Measurements from ENCODE around the gene TRAPPC1. TPM values are rescaled to one million over a fixed set of nuclear protein-coding genes. Genes with fewer than 3 reads are reported as not detected.

Gene TRAPPC1
- polyA plus RNA-seq, 1 of the 3 experiments (the other 2 are of a cell fraction) = 555 TPM

GRCh38 chr17:7961421-7961820, 29.7 kb upstream of the TRAPPC1 start:
- TF ChIP-seq MAX (IDR thresholded peaks at IDR 0.05; ENCODE audit: low read depth) (no peak), SMC3 (IDR thresholded peaks at IDR 0.05; ENCODE audit: low read depth, low read length) (no peak), RXRA (IDR thresholded peaks at IDR 0.05; ENCODE audit: borderline replicate concordance, low read depth) (no peak), TEAD4 (IDR thresholded peaks at IDR 0.05; ENCODE audit: borderline replicate concordance, insufficient read depth) (no peak)
- POLR2A ChIA-PET = no interaction called here
- Histone ChIP-seq H3K9me3 (no peaks in the 10 kb centered on the region), H3K9me2 (no peaks in the 10 kb centered on the region), H3K4me3 (ENCODE audit: low read depth in 2 of 2, low read length in 1 of 2) (no peak overlapping the region), H3K4me1 (ENCODE audit: control insufficient read depth in 1 of 2, insufficient read depth in 2 of 2, low read depth in 1 of 2, low read length in 1 of 2) (no peaks in the 10 kb centered on the region; a peak in 1 of 4 replicates), H3F3A (replicated peaks; ENCODE audit: insufficient read depth) (no peaks in the 10 kb centered on the region), H3K79me2 (ENCODE audit: insufficient read depth) (no peaks in the 10 kb centered on the region), H3K27ac (ENCODE audit: low read depth in 2 of 2, low read length in 1 of 2) (no peak overlapping the region), H4K20me1 (ENCODE audit: insufficient read depth) (no peaks in the 10 kb centered on the region), H2AFZ (ENCODE audit: low read depth) (no peak overlapping the region), H3K36me3 (replicated peaks in 1 of 2; ENCODE audit: control insufficient read depth in 1 of 2, insufficient read depth in 2 of 2, low read length in 1 of 2) (no peaks in the 10 kb centered on the region), H3K4me2 (no peak overlapping the region), H3K27me3 (ENCODE audit: insufficient read depth) (no peaks in the 10 kb centered on the region), H3K9ac (no peak overlapping the region)
- 23% methylated on average over 2 of the region's 2 CpGs for WGBS (ENCODE audit: low lambda C conversion rate)
- CTCF ChIA-PET = interaction anchor here (0.9 kb wide), 1 partner anchor 96 kb away, joined by 3 read pairs; no protein-coding TSS in a partner anchor
- DNase-seq = no peak

GRCh38 chr17:7959503-7960253, 27.9 kb upstream of the TRAPPC1 start:
- WGBS (ENCODE audit: low lambda C conversion rate) = 73% methylated on average over 9 of the region's 9 CpGs
- no peaks in the 10 kb centered on the region for H3K79me2 ChIP-seq (ENCODE audit: insufficient read depth)
- H3K4me2 ChIP-seq = no peak overlapping the region
- no peaks in the 10 kb centered on the region for H3K36me3 ChIP-seq (replicated peaks in 1 of 2; ENCODE audit: control insufficient read depth in 1 of 2, insufficient read depth in 2 of 2, low read length in 1 of 2)
- H2AFZ ChIP-seq (ENCODE audit: low read depth) = no peak overlapping the region
- H3K9me3 ChIP-seq = no peaks in the 10 kb centered on the region
- DNase-seq = no peak
- H3F3A ChIP-seq (replicated peaks; ENCODE audit: insufficient read depth) = peaks cover 5% of the 10 kb centered on the region
- CTCF ChIA-PET = interaction anchor here (0.8 to 1.3 kb wide), 3 partner anchors 13 to 120 kb away, joined by 3 to 4 read pairs (median 3); no protein-coding TSS in a partner anchor
- TF ChIP-seq SMC3 (IDR thresholded peaks at IDR 0.05; ENCODE audit: low read depth, low read length) = no peak
- no peak for TF ChIP-seq MXI1 (IDR thresholded peaks at IDR 0.05; ENCODE audit: low read depth, low read length)
- TF ChIP-seq NFIC (IDR thresholded peaks at IDR 0.05; ENCODE audit: borderline replicate concordance) = no peak
- TF ChIP-seq ELF1 (IDR thresholded peaks at IDR 0.05) = no peak
- TF ChIP-seq NRF1 (IDR thresholded peaks at IDR 0.05; ENCODE audit: low read depth, low read length) = no peak
- no peak for TF ChIP-seq GABPA (IDR thresholded peaks at IDR 0.05; ENCODE audit: low read depth)
- no peak for TF ChIP-seq MAX (IDR thresholded peaks at IDR 0.05; ENCODE audit: low read depth)
- no peak for TF ChIP-seq RCOR1 (IDR thresholded peaks at IDR 0.05; ENCODE audit: low read length)
- no peak for TF ChIP-seq MEF2A (IDR thresholded peaks at IDR 0.05; ENCODE audit: borderline replicate concordance, low read depth)
- TF ChIP-seq FOSL2 (IDR thresholded peaks at IDR 0.05; ENCODE audit: borderline replicate concordance, low read depth) = no peak
- TF ChIP-seq JUND (IDR thresholded peaks at IDR 0.05) = no peak
- no peak for TF ChIP-seq TEAD4 (IDR thresholded peaks at IDR 0.05; ENCODE audit: borderline replicate concordance, insufficient read depth)
- TF ChIP-seq RFX5 (IDR thresholded peaks at IDR 0.05; ENCODE audit: low read length) = no peak
- TF ChIP-seq SIN3A (IDR thresholded peaks at IDR 0.05; ENCODE audit: borderline replicate concordance, low read depth, low read length) = no peak
- no peak for TF ChIP-seq TAF1 (IDR thresholded peaks at IDR 0.05; ENCODE audit: borderline replicate concordance, low read depth, low read length)
- H3K4me1 ChIP-seq (ENCODE audit: control insufficient read depth in 1 of 2, insufficient read depth in 2 of 2, low read depth in 1 of 2, low read length in 1 of 2) = no peaks in the 10 kb centered on the region; a peak in 1 of 4 replicates
- no peaks in the 10 kb centered on the region for H3K9me2 ChIP-seq
- no peak overlapping the region for H3K9ac ChIP-seq
- H3K27ac ChIP-seq (ENCODE audit: low read depth in 2 of 2, low read length in 1 of 2) = no peak overlapping the region
- POLR2A ChIA-PET = no interaction called here
- H3K4me3 ChIP-seq (ENCODE audit: low read depth in 2 of 2, low read length in 1 of 2) = no peak overlapping the region
- no peaks in the 10 kb centered on the region for H3K27me3 ChIP-seq (ENCODE audit: insufficient read depth)
- no peaks in the 10 kb centered on the region for H4K20me1 ChIP-seq (ENCODE audit: insufficient read depth)
